ENCODE data around the gene GTF2H4. TPM values are rescaled to one million over a fixed set of nuclear protein-coding genes. Genes with fewer than 3 reads are reported as not detected.

GTF2H4 gene
- total RNA-seq, 1 donor from 2014 or later: 29.2 TPM

GRCh38 chr6:30889921-30890645 lies 17.9 kb upstream of the GTF2H4 start:
- H3K9me3 ChIP-seq (ENCODE audit: low read depth): no peaks in the 10 kb centered on the region
- Mint-ChIP-seq H3K4me1 (peaks cover 47% of the 10 kb centered on the region), H3K27me3 (ENCODE audit: insufficient read depth, low read depth) (peaks cover 10% of the 10 kb centered on the region), H3K36me3 (peaks cover 35% of the 10 kb centered on the region), H3K9me3 (no peaks in the 10 kb centered on the region), H3K27ac (peak overlapping the region; percentile 55), H3K4me3 (peak overlapping the region; percentile 24)
- H3K4me3 ChIP-seq: no peak overlapping the region
- peak overlapping the region; percentile 27 for H3K27ac ChIP-seq
- TF ChIP-seq EZH2 (IDR thresholded peaks at IDR 0.05) (no peak), CTCF (IDR thresholded peaks at IDR 0.05) (no peak), EZH2phosphoT487 (IDR thresholded peaks at IDR 0.05) (no peak)
- H3K9ac ChIP-seq: no peak overlapping the region
- peaks cover 30% of the 10 kb centered on the region for H3F3A ChIP-seq (ENCODE audit: low read depth)
- H2AFZ ChIP-seq (replicated peaks): no peak overlapping the region
- no peak for DNase-seq (ENCODE audit: low spot score)
- peaks cover 54% of the 10 kb centered on the region for H3K4me1 ChIP-seq
- H3K27me3 ChIP-seq: no peaks in the 10 kb centered on the region
- H3K4me2 ChIP-seq: peak overlapping the region; percentile 16
- peaks cover 85% of the 10 kb centered on the region for H3K79me2 ChIP-seq (ENCODE audit: low read depth)
- peaks cover 82% of the 10 kb centered on the region for H4K20me1 ChIP-seq (ENCODE audit: low read depth)
- H3K36me3 ChIP-seq: peaks cover 4% of the 10 kb centered on the region

GRCh38 chr6:30890646-30891449 lies 17.2 kb upstream of the GTF2H4 start:
- Mint-ChIP-seq H3K4me3 (no peak overlapping the region), H3K27ac (no peak overlapping the region)

GRCh38 chr6:30891450-30891723 lies 16.6 kb upstream of the GTF2H4 start:
- Histone ChIP-seq H3K79me2 (ENCODE audit: low read depth) (peaks cover 72% of the 10 kb centered on the region), H3K27ac (no peak overlapping the region), H3K27me3 (no peaks in the 10 kb centered on the region), H3K4me1 (peaks cover 52% of the 10 kb centered on the region), H3K4me2 (no peak overlapping the region), H3K36me3 (peaks cover 4% of the 10 kb centered on the region), H4K20me1 (ENCODE audit: low read depth) (peaks cover 87% of the 10 kb centered on the region), H3K9ac (no peak overlapping the region), H3F3A (ENCODE audit: low read depth) (peaks cover 17% of the 10 kb centered on the region), H2AFZ (replicated peaks) (no peak overlapping the region), H3K9me3 (ENCODE audit: low read depth) (no peaks in the 10 kb centered on the region), H3K4me3 (no peak overlapping the region)
- peaks cover 5% of the 10 kb centered on the region for H3K27me3 Mint-ChIP-seq (ENCODE audit: insufficient read depth, low read depth)
- H3K4me1 Mint-ChIP-seq: peaks cover 37% of the 10 kb centered on the region
- peak overlapping the region; percentile 18 for H3K4me3 Mint-ChIP-seq
- H3K27ac Mint-ChIP-seq: peak overlapping the region; percentile 11
- H3K36me3 Mint-ChIP-seq: peaks cover 37% of the 10 kb centered on the region
- H3K9me3 Mint-ChIP-seq: no peaks in the 10 kb centered on the region
- no peak for TF ChIP-seq EZH2phosphoT487 (IDR thresholded peaks at IDR 0.05)
- TF ChIP-seq CTCF (IDR thresholded peaks at IDR 0.05): no peak
- TF ChIP-seq EZH2 (IDR thresholded peaks at IDR 0.05): no peak
- no peak for DNase-seq (ENCODE audit: low spot score)

More at GRCh38 chr6:30890646-30891449, 17.2 kb upstream of the GTF2H4 start:
- Histone ChIP-seq H3K4me3 (no peak overlapping the region), H3K27ac (peak overlapping the region; percentile 27), H3K9ac (no peak overlapping the region), H3K4me2 (no peak overlapping the region), H4K20me1 (ENCODE audit: low read depth) (peaks cover 82% of the 10 kb centered on the region), H3K4me1 (peaks cover 54% of the 10 kb centered on the region), H3K27me3 (no peaks in the 10 kb centered on the region), H3K79me2 (ENCODE audit: low read depth) (peaks cover 77% of the 10 kb centered on the region), H3F3A (ENCODE audit: low read depth) (peaks cover 22% of the 10 kb centered on the region), H3K9me3 (ENCODE audit: low read depth) (no peaks in the 10 kb centered on the region), H3K36me3 (peaks cover 4% of the 10 kb centered on the region), H2AFZ (replicated peaks) (no peak overlapping the region)
- TF ChIP-seq EZH2 (IDR thresholded peaks at IDR 0.05) (no peak), EZH2phosphoT487 (IDR thresholded peaks at IDR 0.05) (no peak), CTCF (IDR thresholded peaks at IDR 0.05) (no peak)
- Mint-ChIP-seq H3K36me3 (peaks cover 34% of the 10 kb centered on the region), H3K4me1 (peaks cover 40% of the 10 kb centered on the region), H3K9me3 (no peaks in the 10 kb centered on the region), H3K27me3 (ENCODE audit: insufficient read depth, low read depth) (peaks cover 8% of the 10 kb centered on the region)
- DNase-seq (ENCODE audit: low spot score): no peak
